Parathyroid adenoma (tissue), 2 donors: ENCODE data around the gene TM2D1.
"Not testable (repeated sequence)": the region's sequence is repeated elsewhere in the genome, so short reads cannot be mapped to it uniquely, and the experiment has no call there.

Experiments
- H2AFZ ChIP-seq: fragments of 300-600 bp; sonication (generic); one replicate; pipeline ENCODE4 v1.7.0; 2017; ENCODE audit warnings: antibody characterized with exemption, mild to moderate bottlenecking
- H3K27ac ChIP-seq: fragments of 300-600 bp; sonication (generic); one replicate; pipeline ENCODE4 v1.7.0; 2017
- H3K27me3 ChIP-seq: fragments of 300-600 bp; sonication (generic); one replicate; pipeline ENCODE4 v1.7.0; 2017; ENCODE audit warnings: low read length; ENCODE audit not compliant: control insufficient read depth, insufficient read depth
- H3K36me3 ChIP-seq: fragments of 300-600 bp; sonication (generic); one replicate; pipeline ENCODE4 v1.7.0; 2017; ENCODE audit warnings: low read length; ENCODE audit not compliant: control insufficient read depth, insufficient read depth
- H3K4me1 ChIP-seq: fragments of 300-600 bp; sonication (generic); one replicate; pipeline ENCODE4 v1.7.0; 2017; ENCODE audit warnings: control low read depth
- H3K4me2 ChIP-seq: fragments of 300-600 bp; sonication (generic); one replicate; pipeline ENCODE4 v1.7.0; 2017; ENCODE audit warnings: low read length
- H3K4me3 ChIP-seq: fragments of 300-600 bp; sonication (generic); one replicate; pipeline ENCODE4 v1.7.0; 2017; ENCODE audit warnings: low read depth, low read length
- H3K79me2 ChIP-seq: fragments of 300-600 bp; sonication (generic); one replicate; pipeline ENCODE4 v1.7.0; 2017; ENCODE audit warnings: control low read depth
- H3K9ac ChIP-seq: fragments of 300-600 bp; sonication (generic); one replicate; pipeline ENCODE4 v1.7.0; 2017; ENCODE audit warnings: mild to moderate bottlenecking
- H3K9me3 ChIP-seq: fragments of 300-600 bp; sonication (generic); one replicate; pipeline ENCODE4 v1.7.0; 2017; ENCODE audit warnings: low read length; ENCODE audit not compliant: control insufficient read depth
- CTCF ChIP-seq: fragments of 300-600 bp; sonication (generic); IDR thresholded peaks from one replicate; pipeline ENCODE4 v1.7.0; 2017; ENCODE audit warnings: antibody characterized with exemption, mild to moderate bottlenecking
- donor health status: primary hyperparathyroidism.

TM2D1 gene

GRCh38 chr1:61682891-61683290 is 42.0 kb downstream of the TM2D1 start:
- H3K4me1 ChIP-seq = no peaks in the 10 kb centered on the region
- TF ChIP-seq CTCF = no peak
- H3K27me3 ChIP-seq = no peaks in the 10 kb centered on the region
- H3K4me3 ChIP-seq = no peak overlapping the region
- H3K79me2 ChIP-seq = no peaks in the 10 kb centered on the region
- no peaks in the 10 kb centered on the region for H3K36me3 ChIP-seq
- no peak overlapping the region for H2AFZ ChIP-seq
- no peak overlapping the region for H3K4me2 ChIP-seq
- H3K9ac ChIP-seq = no peak overlapping the region
- no peak overlapping the region for H3K27ac ChIP-seq
- no peaks in the 10 kb centered on the region for H3K9me3 ChIP-seq

GRCh38 chr1:61680500-61680899 is 44.4 kb downstream of the TM2D1 start:
- Histone ChIP-seq H3K4me1 (no peaks in the 10 kb centered on the region), H3K27ac (no peak overlapping the region), H3K27me3 (no peaks in the 10 kb centered on the region), H3K4me3 (no peak overlapping the region), H3K9ac (no peak overlapping the region), H3K79me2 (no peaks in the 10 kb centered on the region), H3K36me3 (no peaks in the 10 kb centered on the region), H3K9me3 (no peaks in the 10 kb centered on the region), H2AFZ (no peak overlapping the region), H3K4me2 (no peak overlapping the region)
- TF ChIP-seq CTCF = no peak

- not testable (repeated sequence) for H3K9ac ChIP-seq, H3K4me2 ChIP-seq, H3K27ac ChIP-seq, H3K27me3 ChIP-seq, H3K4me1 ChIP-seq, H2AFZ ChIP-seq, H3K79me2 ChIP-seq, H3K36me3 ChIP-seq, H3K4me3 ChIP-seq, H3K9me3 ChIP-seq
Measured at GRCh38 chr1:61676881-61677280, 48.1 kb downstream of the TM2D1 start.

- H3K4me3 ChIP-seq = no peak overlapping the region
- H3K79me2 ChIP-seq = no peaks in the 10 kb centered on the region
- no peak overlapping the region for H3K9ac ChIP-seq
- TF ChIP-seq CTCF = no peak
- no peaks in the 10 kb centered on the region for H3K27me3 ChIP-seq
- no peaks in the 10 kb centered on the region for H3K9me3 ChIP-seq
- no peak overlapping the region for H2AFZ ChIP-seq
- H3K4me2 ChIP-seq = no peak overlapping the region
- no peaks in the 10 kb centered on the region for H3K4me1 ChIP-seq
- no peak overlapping the region for H3K27ac ChIP-seq
- no peaks in the 10 kb centered on the region for H3K36me3 ChIP-seq
Measured at GRCh38 chr1:61674221-61674620, 50.7 kb downstream of the TM2D1 start.

GRCh38 chr1:61672376-61672775 is 52.6 kb downstream of the TM2D1 start:
- no peaks in the 10 kb centered on the region for H3K4me1 ChIP-seq
- H3K4me2 ChIP-seq = no peak overlapping the region
- no peaks in the 10 kb centered on the region for H3K9me3 ChIP-seq
- TF ChIP-seq CTCF = no peak
- H3K36me3 ChIP-seq = no peaks in the 10 kb centered on the region
- no peak overlapping the region for H3K4me3 ChIP-seq
- H3K27me3 ChIP-seq = no peaks in the 10 kb centered on the region
- H2AFZ ChIP-seq = no peak overlapping the region
- H3K9ac ChIP-seq = no peak overlapping the region
- no peak overlapping the region for H3K27ac ChIP-seq
- H3K79me2 ChIP-seq = no peaks in the 10 kb centered on the region
